HG02840 (cell line): ENCODE measurements around the gene SEL1L3.

ENCODE experiments used
- ATAC-seq: cut with Tn5 transposase; IDR thresholded peaks from one replicate; pipeline ENCODE4 v1.9.1; 2021; ENCODE audit warnings: mild to moderate bottlenecking, moderate library complexity, moderate number of reproducible peaks; ENCODE audit not compliant: unreplicated experiment, low FRiP score

The SEL1L3 gene

GRCh38 chr4:25797136-25797535 is 65.7 kb downstream of the SEL1L3 start:
- no peak for ATAC-seq

GRCh38 chr4:25795566-25796454 is 67.0 kb downstream of the SEL1L3 start:
- ATAC-seq, result no peak

- ATAC-seq, result no peak
Observed at GRCh38 chr4:25795091-25795490, 67.7 kb downstream of the SEL1L3 start.

- no peak for ATAC-seq
Observed at GRCh38 chr4:25792876-25793275, 69.9 kb downstream of the SEL1L3 start.

- no peak for ATAC-seq
Observed at GRCh38 chr4:25792200-25792791, 70.5 kb downstream of the SEL1L3 start.

- no peak for ATAC-seq
Observed at GRCh38 chr4:25790024-25790423, 72.8 kb downstream of the SEL1L3 start.

- no peak for ATAC-seq
Observed at GRCh38 chr4:25788703-25789238, 74.0 kb downstream of the SEL1L3 start.

GRCh38 chr4:25786497-25787065 is 76.2 kb downstream of the SEL1L3 start:
- no peak for ATAC-seq

- no peak for ATAC-seq
Observed at GRCh38 chr4:25783943-25784342, 78.8 kb downstream of the SEL1L3 start.

- ATAC-seq, result no peak
Observed at GRCh38 chr4:25783126-25783525, 79.7 kb downstream of the SEL1L3 start.

- no peak for ATAC-seq
Observed at GRCh38 chr4:25782482-25782881, 80.3 kb downstream of the SEL1L3 start.

- no peak for ATAC-seq
Observed at GRCh38 chr4:25779021-25779420, 83.8 kb downstream of the SEL1L3 start.

GRCh38 chr4:25776795-25777194 is 86.0 kb downstream of the SEL1L3 start:
- no peak for ATAC-seq

GRCh38 chr4:25775166-25775565 is 87.6 kb downstream of the SEL1L3 start:
- no peak for ATAC-seq

- no peak for ATAC-seq
Observed at GRCh38 chr4:25773358-25773757, 89.4 kb downstream of the SEL1L3 start.

GRCh38 chr4:25771672-25772071 is 91.1 kb downstream of the SEL1L3 start:
- ATAC-seq, result no peak

- ATAC-seq, result no peak
Observed at GRCh38 chr4:25770847-25771246, 91.9 kb downstream of the SEL1L3 start.

GRCh38 chr4:25769251-25769650 is 93.5 kb downstream of the SEL1L3 start:
- ATAC-seq, result no peak

GRCh38 chr4:25767877-25768725 is 94.7 kb downstream of the SEL1L3 start:
- no peak for ATAC-seq

GRCh38 chr4:25760518-25761157 is 102.2 kb downstream of the SEL1L3 start:
- ATAC-seq, result no peak
